DMS153 treated with DMSO at 0.1 percent for 48 hours (cell line): ENCODE results near the gene WDFY1.
"Not testable (repeated sequence)": the region's sequence is repeated elsewhere in the genome, so short reads cannot be mapped to it uniquely, and the experiment has no call there.

Experiments
- DNase-seq: peaks from one replicate; lab custom pipeline; 2025; ENCODE audit not compliant: unreplicated experiment; lab: John Stamatoyannopoulos, UW

Gene WDFY1

GRCh38 chr2:223957092-223957851, 12.1 kb upstream of the WDFY1 start, which contains the start of gene MRPL44:
TSS of gene MRPL44 (plus strand) at chr2:223957463. CDS start at chr2:223957473, 10 bp downstream.
- DNase-seq = peak; percentile 87

DNA sequence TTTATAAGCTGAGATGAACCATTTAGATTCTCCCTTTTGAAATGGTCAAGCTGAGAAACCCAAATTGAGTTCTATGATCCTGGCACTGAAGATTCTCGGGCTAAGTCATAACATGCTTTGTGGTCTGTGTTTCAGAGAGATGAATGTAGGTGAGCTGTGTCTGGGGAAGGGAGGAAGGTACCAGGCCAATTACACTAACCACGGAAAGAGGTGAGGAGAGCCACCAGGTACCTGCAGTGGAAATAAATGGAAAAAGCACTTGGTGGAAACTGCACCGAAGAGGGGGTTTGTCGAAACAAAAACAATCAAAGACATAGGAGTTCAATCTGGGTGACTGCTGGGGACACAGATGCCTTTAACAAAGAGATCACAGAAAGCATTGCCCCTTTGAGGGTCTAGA, 11.2 kb upstream of the WDFY1 start:
- no peak for DNase-seq

DNA sequence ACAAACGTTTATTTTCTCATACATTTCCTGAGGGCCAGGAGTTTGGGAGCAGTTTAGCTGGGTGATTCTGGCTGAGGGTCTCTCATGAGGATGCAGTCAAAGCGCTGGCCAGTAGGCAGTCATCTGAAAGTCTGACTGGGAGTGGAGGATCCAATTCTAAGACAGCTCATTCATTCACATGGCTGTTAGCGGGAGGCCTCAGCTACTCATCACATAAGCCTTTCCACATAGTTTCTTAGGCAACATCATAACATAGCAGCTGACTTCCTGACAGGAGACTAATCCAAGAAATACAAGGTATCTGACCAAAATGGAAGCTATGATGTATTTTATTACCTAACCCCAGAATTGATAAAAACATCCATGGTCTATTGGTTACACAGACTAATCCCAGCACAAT, 9.3 kb upstream of the WDFY1 start:
- no peak for DNase-seq

DNA sequence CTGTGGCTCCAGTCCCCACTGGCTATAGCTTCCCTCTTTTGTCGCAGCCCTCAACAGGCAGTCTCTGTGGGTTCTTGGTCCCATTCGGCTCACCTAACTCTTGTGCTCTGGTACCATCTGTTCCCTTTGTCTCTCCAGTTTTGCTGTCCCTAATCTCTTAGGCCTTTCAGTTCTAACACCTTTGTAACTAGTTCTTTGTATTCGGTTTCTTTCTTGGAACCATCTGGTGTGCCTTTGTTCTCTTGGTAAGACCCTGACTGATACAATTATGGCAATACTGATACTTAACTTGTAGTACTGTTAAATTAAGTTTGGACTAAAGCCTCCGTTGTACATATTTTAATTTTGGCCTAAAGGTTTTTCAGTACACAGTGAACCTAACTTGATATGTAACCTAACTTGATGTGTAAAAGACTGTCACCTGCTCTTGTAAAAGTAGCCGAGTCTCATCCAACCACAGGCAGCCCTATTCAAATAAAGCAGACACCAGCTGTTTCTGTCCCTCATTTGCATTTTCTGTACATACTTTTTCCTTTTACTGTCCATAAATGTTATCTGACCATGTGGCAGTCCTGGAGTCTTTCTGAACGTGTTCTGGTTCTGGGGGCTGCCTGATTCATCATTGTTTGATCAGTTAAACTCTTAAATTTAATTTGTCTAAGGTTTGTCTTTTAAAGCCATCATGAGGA, 7.3 kb upstream of the WDFY1 start:
- no peak for DNase-seq

- no peak for DNase-seq
These were observed 5.6 kb upstream of the WDFY1 start for GRCh38 chr2:223950448-223951347.

DNA sequence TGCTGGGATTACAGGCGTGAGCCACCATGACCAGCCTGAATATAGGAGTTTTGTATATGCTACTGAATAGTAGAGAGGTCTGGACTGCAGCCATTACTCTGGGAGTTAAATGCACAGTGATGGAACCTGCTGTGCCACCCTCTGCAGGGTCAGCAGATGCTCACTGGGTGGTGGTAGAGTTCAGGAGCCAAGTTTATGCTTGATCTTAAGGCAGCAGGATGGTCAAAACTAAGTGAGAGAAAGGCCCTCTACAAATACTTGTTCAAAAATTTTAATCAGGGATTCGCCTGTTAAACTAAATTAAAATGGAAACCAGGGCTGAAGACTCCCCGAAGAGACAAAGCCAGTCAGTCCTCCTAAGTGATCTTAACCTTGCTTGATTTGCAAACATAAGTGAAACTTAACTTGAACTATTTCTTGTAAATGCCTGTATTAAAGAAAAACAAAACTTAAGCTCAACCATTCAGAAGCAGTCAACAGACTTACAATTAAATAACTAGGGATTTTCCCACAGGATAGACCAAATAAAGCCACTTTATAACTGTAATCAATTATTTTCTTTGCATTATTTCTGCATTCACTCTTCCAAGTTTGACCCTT, 4.2 kb upstream of the WDFY1 start:
- DNase-seq = no peak

DNA sequence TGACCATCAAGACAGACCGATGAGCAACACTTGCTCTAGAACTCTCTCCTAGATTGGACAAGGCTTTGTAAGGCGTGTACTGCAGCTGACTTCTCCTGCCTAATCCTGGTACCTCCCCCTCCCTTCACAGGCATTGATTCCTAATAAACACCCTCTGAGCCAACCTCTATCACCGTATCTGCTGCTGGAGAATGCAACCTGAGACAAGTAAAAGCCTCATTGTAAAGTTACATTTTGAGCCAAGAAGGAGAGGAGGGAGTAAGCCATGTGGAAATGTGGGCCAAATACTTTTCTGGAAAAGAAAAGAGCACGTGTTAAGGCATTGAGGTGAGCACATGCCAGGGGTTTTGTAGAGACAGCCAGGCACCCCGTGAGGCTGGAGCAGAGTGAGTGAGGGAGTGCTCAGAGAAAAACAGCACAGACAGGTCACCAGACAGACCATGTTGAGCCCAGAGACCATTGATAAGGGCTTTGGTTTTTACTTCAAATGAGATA, 2.6 kb upstream of the WDFY1 start:
- no peak for DNase-seq

- DNase-seq = no peak
These were observed 620 bp upstream of the WDFY1 start for GRCh38 chr2:223945755-223946154.

- DNase-seq = no peak
These were observed 901 bp downstream of the WDFY1 start for GRCh38 chr2:223944166-223944702.

DNA sequence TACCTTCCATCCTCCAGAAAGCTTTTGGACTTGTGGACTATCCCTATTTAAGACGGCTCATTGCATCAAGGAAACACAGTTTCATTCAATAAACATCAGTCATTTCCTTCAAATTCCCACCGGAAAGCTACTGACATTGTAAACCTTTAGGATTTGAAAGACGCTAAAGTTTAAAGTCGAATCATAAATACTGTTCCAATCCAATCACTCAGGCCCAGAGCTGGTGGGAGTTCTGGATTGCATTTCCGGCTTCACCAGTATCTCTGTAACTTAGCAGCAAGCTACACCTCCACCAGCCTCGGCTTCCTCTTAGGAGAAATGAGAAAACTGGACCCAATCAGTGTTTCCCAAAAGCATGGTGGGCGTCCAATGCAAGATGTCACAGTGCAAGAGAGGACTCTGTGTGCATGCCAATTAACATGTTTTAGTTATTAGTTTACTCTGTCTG, 1.6 kb downstream of the WDFY1 start:
- DNase-seq = no peak

- DNase-seq = no peak
These were observed 2.0 kb downstream of the WDFY1 start for GRCh38 chr2:223943135-223943534.

DNA sequence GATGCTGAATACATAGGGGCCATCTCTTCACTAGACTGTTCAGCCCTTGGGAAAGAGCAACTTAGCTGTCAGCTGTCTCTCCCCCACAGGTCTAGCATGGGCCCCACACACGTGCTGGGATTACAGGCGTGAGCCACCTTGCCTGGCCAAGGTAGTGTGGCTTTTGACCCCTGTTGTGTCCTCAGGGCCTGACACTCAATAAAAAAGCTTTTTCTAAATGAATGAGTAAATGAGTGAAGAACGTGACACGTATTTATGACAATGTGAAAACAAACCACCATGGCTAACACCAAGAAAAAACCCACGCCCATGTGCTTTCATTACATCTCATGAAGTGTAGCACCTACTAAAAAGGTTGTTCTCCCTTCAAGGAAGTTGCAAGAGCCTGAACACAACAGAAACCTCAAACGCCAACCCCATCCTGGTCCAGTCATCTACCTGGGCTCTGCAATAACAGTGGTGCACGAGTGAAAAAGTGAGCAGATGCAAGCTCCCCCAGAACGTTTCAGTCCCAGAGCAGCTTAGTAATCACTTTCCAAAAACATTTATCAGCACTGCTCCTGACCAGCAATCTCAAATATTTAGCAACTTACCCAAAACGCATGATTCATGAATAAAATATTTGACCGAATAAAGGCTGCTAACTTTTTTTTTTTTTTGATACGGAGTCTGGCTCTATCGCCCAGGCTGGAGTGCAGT, 3.4 kb downstream of the WDFY1 start:
- no peak for DNase-seq

- not testable (repeated sequence) for DNase-seq
These were observed 5.7 kb downstream of the WDFY1 start for GRCh38 chr2:223939438-223939837.

GRCh38 chr2:223937535-223937934, 7.6 kb downstream of the WDFY1 start:
- no peak for DNase-seq

GRCh38 chr2:223936862-223937326, 8.2 kb downstream of the WDFY1 start:
- DNase-seq = no peak

DNA sequence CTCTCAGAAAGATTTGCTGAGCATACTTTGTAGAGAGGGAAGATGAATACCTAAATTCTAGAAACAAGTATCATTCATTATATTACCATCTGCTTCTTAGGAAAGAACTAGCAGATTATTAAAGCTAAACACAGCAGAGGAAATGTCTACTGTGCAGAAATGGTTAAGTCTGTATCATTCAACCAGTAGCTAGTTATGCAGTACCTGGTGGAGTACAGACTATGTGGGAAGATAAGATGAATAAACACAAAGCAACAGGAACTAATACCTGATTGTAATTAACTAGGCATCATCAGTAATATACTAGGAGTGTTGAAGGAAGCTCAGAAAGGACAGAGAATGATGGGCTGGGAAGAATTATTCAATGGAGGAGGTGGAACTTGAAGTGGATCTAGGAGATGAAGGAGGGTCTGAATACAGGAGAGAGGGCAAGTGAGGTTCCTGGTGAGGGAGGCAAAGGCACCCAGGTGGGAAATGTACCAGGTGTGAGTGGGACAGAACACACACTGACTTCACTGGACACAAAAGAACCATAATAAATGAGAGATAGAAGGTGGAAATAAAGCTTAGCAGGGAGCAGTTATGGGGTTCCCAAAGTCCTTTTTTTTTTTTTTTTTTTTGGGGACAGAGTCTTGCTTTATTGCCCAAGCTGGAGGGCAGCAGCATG, 9.5 kb downstream of the WDFY1 start:
- DNase-seq = no peak

DNA sequence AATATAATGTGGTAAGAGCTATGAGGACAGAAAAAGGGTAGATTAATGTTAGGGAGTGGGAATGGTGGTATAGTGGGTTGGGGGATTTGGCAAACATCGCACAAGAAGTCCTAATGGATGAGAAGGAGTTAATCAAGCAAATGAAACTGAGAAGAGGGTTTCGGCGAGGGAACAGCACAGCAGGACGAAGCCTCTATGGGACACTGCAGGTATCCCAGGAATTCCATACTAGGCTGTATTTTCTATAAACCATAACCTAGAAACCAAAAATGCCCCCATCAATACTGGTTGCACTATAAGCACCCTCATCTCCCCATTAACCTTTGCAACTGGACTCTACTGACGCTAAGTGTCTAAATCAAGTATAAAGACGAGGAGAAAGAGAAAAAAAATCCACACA, 10.3 kb downstream of the WDFY1 start:
- DNase-seq = no peak

GRCh38 chr2:223932816-223933800, 12.0 kb downstream of the WDFY1 start:
- no peak for DNase-seq
